Endothelial cell of umbilical vein (primary cell): ENCODE measurements around the gene RBM4. TPM values are rescaled to one million over a fixed set of nuclear protein-coding genes. Genes with fewer than 3 reads are reported as not detected.

Experiments
- BruUV-seq: library from RNA; stranded (reverse); fragments of 400-500 nt; replicated peaks from 2 replicates; lab custom pipeline; 2021; lab: Mats Ljungman, UMichigan
- CTCF ChIA-PET: fragments of 300-600, 350-600 bp; sonication (Branson Sonifier 250); formaldehyde crosslinking; loops from one replicate; lab custom pipeline; 2021; ENCODE audit warnings: antibody characterized with exemption, inconsistent platforms; lab: Charles Lee
- POLR2A ChIA-PET: fragments of 300-600, 350-600 bp; sonication (Branson Sonifier 250); formaldehyde crosslinking; loops from one replicate; lab custom pipeline; 2021; ENCODE audit warnings: antibody characterized with exemption, inconsistent platforms; lab: Charles Lee
- DNase-seq: peaks from one replicate; pipeline ENCODE4 v3.0.0-alpha.2; 2011; ENCODE audit warnings: low read depth, low spot score
- FAIRE-seq: peaks from 2 replicates; lab custom pipeline; 2011; peaks lifted over from hg19 to GRCh38; lab: Jason Lieb, UNC
- H2AFZ ChIP-seq: 2 replicates; pipeline ENCODE4 v1.6.0; 2012; ENCODE audit warnings: low read depth, low read length, control low read depth, inconsistent platforms
- H3K27ac ChIP-seq: 2 replicates; pipeline ENCODE4 v1.5.1; 2011; ENCODE audit warnings: low read depth, mild to moderate bottlenecking, control low read depth, low read length, moderate library complexity; ENCODE audit not compliant: insufficient read depth
- H3K27me3 ChIP-seq, 2 experiments: 2 replicates each; pipeline versions ENCODE4 v1.6.0 to v1.6.1; 2011; ENCODE audit warnings: low read length in 2 of 2, mixed read lengths in 1 of 2; ENCODE audit not compliant: control insufficient read depth in 2 of 2, insufficient read depth in 2 of 2
- H3K36me3 ChIP-seq, 2 experiments: 2 replicates in 1 of 2; 3 replicates in 1 of 2; pipeline ENCODE4 v1.5.1; 2011; ENCODE audit warnings: low read length in 2 of 2, mild to moderate bottlenecking in 1 of 2, moderate library complexity in 1 of 2; ENCODE audit not compliant: control insufficient read depth in 2 of 2, insufficient read depth in 2 of 2; ENCODE audit errors: extremely low read depth in 1 of 2
- H3K4me1 ChIP-seq: 3 replicates; pipeline ENCODE4 v1.5.1; 2011; ENCODE audit warnings: mild to moderate bottlenecking, low read length; ENCODE audit not compliant: control insufficient read depth, insufficient read depth; ENCODE audit errors: extremely low read depth
- H3K4me2 ChIP-seq: 2 replicates; pipeline ENCODE4 v1.6.1; 2011; ENCODE audit warnings: low read length, control low read depth, mixed read lengths; ENCODE audit not compliant: insufficient read depth
- H3K4me3 ChIP-seq, 3 experiments: fragments of 200-600 bp in 1 of 3; sonication (generic), shearing (Covaris generic) in 1 of 3; replicated peaks in 1 of 3; 2 replicates each; pipeline ENCODE4 v1.5.1; 2011 to 2016; ENCODE audit warnings: control low read depth in 3 of 3, low read length in 3 of 3, mild to moderate bottlenecking in 2 of 3, inconsistent platforms in 1 of 3, low read depth in 1 of 3, moderate library complexity in 1 of 3; ENCODE audit not compliant: insufficient read depth in 1 of 3
- H3K79me2 ChIP-seq: 2 replicates; pipeline ENCODE4 v1.6.0; 2012; ENCODE audit warnings: low read length, inconsistent platforms; ENCODE audit not compliant: control insufficient read depth, insufficient read depth
- H3K9ac ChIP-seq: replicated peaks from 2 replicates; pipeline ENCODE3; 2011; ENCODE audit warnings: low read length, control low read depth; ENCODE audit not compliant: insufficient read depth; ENCODE audit errors: extremely low read depth
- H3K9me1 ChIP-seq: replicated peaks from 3 replicates; pipeline ENCODE4 v1.6.0; 2011; ENCODE audit warnings: mild to moderate bottlenecking, low read length; ENCODE audit not compliant: control insufficient read depth, insufficient read depth; ENCODE audit errors: extremely low read depth
- H3K9me3 ChIP-seq: replicated peaks from 2 replicates; pipeline ENCODE4 v1.5.1; 2012; ENCODE audit warnings: low read length, inconsistent platforms; ENCODE audit not compliant: control insufficient read depth, insufficient read depth
- H4K20me1 ChIP-seq: replicated peaks from 2 replicates; pipeline ENCODE3; 2011; ENCODE audit warnings: mild to moderate bottlenecking, low read length; ENCODE audit not compliant: control insufficient read depth, insufficient read depth; ENCODE audit errors: extremely low read depth
- EZH2 ChIP-seq: IDR thresholded peaks from 2 replicates; pipeline ENCODE4 v1.6.1; 2012; ENCODE audit warnings: borderline replicate concordance, low read depth, mild to moderate bottlenecking, moderate library complexity, low read length, inconsistent platforms; ENCODE audit not compliant: severe bottlenecking
- FOS ChIP-seq: IDR thresholded peaks from 2 replicates; pipeline ENCODE4 v1.6.1; 2011; ENCODE audit warnings: mild to moderate bottlenecking, low read length, moderate library complexity, borderline replicate concordance; ENCODE audit not compliant: insufficient read depth
- GATA2 ChIP-seq: IDR thresholded peaks from 2 replicates; pipeline ENCODE4 v1.7.0; 2011; ENCODE audit warnings: low read depth, mild to moderate bottlenecking, moderate library complexity, mixed read lengths, low read length; ENCODE audit not compliant: insufficient read length, insufficient read depth
- JUN ChIP-seq: IDR thresholded peaks from 2 replicates; pipeline ENCODE4 v1.6.1; 2011; ENCODE audit warnings: borderline replicate concordance, low read depth; ENCODE audit not compliant: insufficient read length, insufficient read depth
- MAX ChIP-seq: IDR thresholded peaks from 2 replicates; pipeline ENCODE4 v1.6.1; 2011; ENCODE audit not compliant: insufficient read depth, insufficient read length
- MYC ChIP-seq: IDR thresholded peaks from one replicate; pipeline ENCODE4 v1.6.1; 2011; ENCODE audit warnings: mild to moderate bottlenecking, low read depth, low read length
- POLR2A ChIP-seq: IDR thresholded peaks from 2 replicates; pipeline ENCODE4 v1.6.1; 2012; ENCODE audit warnings: low read depth, mild to moderate bottlenecking, control low read depth, low read length
- POLR2AphosphoS5 ChIP-seq: IDR thresholded peaks from 2 replicates; pipeline ENCODE4 v1.6.1; 2012; ENCODE audit warnings: low read depth, mild to moderate bottlenecking, control low read depth, low read length, moderate library complexity; ENCODE audit not compliant: insufficient read depth
- dilution Hi-C: fragments of 300-500 bp; cut with MboI; formaldehyde crosslinking; loops from one replicate; pipeline ENCODE4 v1.15.0; 2019; ENCODE audit warnings: low sequenced_read_pairs; ENCODE audit not compliant: extremely low pct_ligation_motif_present
- intact Hi-C: fragments of 100-400 bp; cut with micrococcal nuclease; formaldehyde crosslinking; loops from one replicate; pipeline ENCODE4 v1.10.0; 2022
- polyA plus RNA-seq, 4 experiments: library from polyadenylated mRNA; depleted of rRNA in 3 of 4; stranded (reverse) in 3 of 4; unstranded in 1 of 4; fragments of >200 nt; gene quantifications; 2 replicates each; pipeline versions ENCODE4 v1.2.1 to v1.2.3, GENCODE V29; 2011 to 2012; ENCODE audit warnings: missing spikeins in 1 of 4
- total RNA-seq: library from RNA; stranded (reverse); gene quantifications from 2 replicates; pipeline ENCODE4 v1.2.3, GENCODE V29; 2021
- TF ChIP-seq, protein P1 (sequence below), 2 donors: IDR thresholded peaks; 1 replicate in 1 of 2; 2 replicates in 1 of 2; pipeline ENCODE4 v1.5.1; 2011; ENCODE audit warnings: low read length in 2 of 2, mild to moderate bottlenecking in 2 of 2, moderate library complexity in 2 of 2, control low read depth in 1 of 2, inconsistent platforms in 1 of 2, low read depth in 1 of 2; ENCODE audit not compliant: insufficient read depth in 1 of 2; ENCODE audit errors: extremely low read depth in 1 of 2

RBM4 gene
- total and polyA plus RNA-seq, 2 donors (not counting 3 experiments of a cell fraction or from before 2014, with no cell fraction given) = 153 to 361 TPM

GRCh38 chr11:66595245-66595904, 43.1 kb upstream of the RBM4 start:
- Histone ChIP-seq H3K79me2 (no peaks in the 10 kb centered on the region), H3K9me1 (no peaks in the 10 kb centered on the region), H3K9ac (no peak overlapping the region), H3K4me2 (no peak overlapping the region), H4K20me1 (no peaks in the 10 kb centered on the region), H3K4me1 (peaks cover 5% of the 10 kb centered on the region), H3K27ac (no peak overlapping the region), H3K36me3 (peaks cover 0 to 4% of the 10 kb centered on the region in 2 experiments), H3K27me3 (peaks cover 0 to 2% of the 10 kb centered on the region in 2 experiments), H2AFZ (no peak overlapping the region), H3K9me3 (no peaks in the 10 kb centered on the region), H3K4me3 (no peak overlapping the region)
- dilution Hi-C loops (no loop called here), intact Hi-C loops (no loop called here)
- DNase-seq = no peak
- TF ChIP-seq JUN = no peak
- no peak for TF ChIP-seq FOS
- TF ChIP-seq, protein P1, sequence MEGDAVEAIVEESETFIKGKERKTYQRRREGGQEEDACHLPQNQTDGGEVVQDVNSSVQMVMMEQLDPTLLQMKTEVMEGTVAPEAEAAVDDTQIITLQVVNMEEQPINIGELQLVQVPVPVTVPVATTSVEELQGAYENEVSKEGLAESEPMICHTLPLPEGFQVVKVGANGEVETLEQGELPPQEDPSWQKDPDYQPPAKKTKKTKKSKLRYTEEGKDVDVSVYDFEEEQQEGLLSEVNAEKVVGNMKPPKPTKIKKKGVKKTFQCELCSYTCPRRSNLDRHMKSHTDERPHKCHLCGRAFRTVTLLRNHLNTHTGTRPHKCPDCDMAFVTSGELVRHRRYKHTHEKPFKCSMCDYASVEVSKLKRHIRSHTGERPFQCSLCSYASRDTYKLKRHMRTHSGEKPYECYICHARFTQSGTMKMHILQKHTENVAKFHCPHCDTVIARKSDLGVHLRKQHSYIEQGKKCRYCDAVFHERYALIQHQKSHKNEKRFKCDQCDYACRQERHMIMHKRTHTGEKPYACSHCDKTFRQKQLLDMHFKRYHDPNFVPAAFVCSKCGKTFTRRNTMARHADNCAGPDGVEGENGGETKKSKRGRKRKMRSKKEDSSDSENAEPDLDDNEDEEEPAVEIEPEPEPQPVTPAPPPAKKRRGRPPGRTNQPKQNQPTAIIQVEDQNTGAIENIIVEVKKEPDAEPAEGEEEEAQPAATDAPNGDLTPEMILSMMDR (IDR thresholded peaks at IDR 0.05; ENCODE audit: extremely low read depth in 1 of 2, insufficient read depth in 1 of 2, low read depth in 1 of 2, low read length in 2 of 2) = no peak
- TF ChIP-seq MAX = no peak
- no peak for TF ChIP-seq GATA2
- no peak for TF ChIP-seq EZH2
- no peak for TF ChIP-seq POLR2AphosphoS5
- TF ChIP-seq POLR2A = no peak
- TF ChIP-seq MYC = no peak
- ChIA-PET POLR2A (interaction anchor here (0.5 to 1.7 kb wide), 2 partner anchors 21 to 104 kb away, joined by 5 to 8 read pairs; partner anchors contain the start of gene RBM14), CTCF (interaction anchor here (1.5 to 2.2 kb wide), 2 partner anchors 10 to 83 kb away, joined by 3 to 11 read pairs; partner anchors contain the start of gene RBM4B)
- no TSS peak for BruUV-seq
- FAIRE-seq = no peak
